ENCODE data around the gene TEX10.
"Not testable (repeated sequence)": the region's sequence is repeated elsewhere in the genome, so short reads cannot be mapped to it uniquely, and the experiment has no call there.

The TEX10 gene

DNA sequence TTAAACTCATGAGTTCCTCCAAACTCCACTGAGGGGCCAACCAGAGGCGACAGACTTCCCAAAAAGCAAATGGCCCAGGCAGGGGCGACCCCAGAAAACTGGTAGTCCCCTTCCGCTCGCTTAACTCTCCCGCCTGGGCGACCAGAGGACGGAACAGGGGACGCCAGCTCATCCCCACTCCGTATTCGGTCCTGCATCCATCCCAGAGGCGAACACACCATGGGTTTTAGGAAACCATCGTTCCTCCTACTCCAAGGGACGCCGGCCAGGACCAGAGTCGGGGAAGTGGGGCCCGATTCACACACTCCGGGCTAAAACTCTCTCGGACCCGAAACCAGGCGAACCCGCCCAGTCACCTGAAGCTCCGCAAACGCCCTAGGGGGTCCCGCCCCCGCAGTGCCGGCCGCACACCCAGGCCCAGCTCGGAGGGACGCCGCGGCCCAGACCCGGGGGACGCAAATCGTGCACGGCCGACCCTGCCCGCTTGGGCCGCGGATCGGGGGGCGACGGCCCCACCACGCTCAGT, 478 bp downstream of the TEX10 start:
- TF ChIP-seq, protein P1, sequence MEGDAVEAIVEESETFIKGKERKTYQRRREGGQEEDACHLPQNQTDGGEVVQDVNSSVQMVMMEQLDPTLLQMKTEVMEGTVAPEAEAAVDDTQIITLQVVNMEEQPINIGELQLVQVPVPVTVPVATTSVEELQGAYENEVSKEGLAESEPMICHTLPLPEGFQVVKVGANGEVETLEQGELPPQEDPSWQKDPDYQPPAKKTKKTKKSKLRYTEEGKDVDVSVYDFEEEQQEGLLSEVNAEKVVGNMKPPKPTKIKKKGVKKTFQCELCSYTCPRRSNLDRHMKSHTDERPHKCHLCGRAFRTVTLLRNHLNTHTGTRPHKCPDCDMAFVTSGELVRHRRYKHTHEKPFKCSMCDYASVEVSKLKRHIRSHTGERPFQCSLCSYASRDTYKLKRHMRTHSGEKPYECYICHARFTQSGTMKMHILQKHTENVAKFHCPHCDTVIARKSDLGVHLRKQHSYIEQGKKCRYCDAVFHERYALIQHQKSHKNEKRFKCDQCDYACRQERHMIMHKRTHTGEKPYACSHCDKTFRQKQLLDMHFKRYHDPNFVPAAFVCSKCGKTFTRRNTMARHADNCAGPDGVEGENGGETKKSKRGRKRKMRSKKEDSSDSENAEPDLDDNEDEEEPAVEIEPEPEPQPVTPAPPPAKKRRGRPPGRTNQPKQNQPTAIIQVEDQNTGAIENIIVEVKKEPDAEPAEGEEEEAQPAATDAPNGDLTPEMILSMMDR (IDR thresholded peaks at IDR 0.05; ENCODE audit: low read depth, low read length, missing control alignments) = no peak
- no peak for DNase-seq (ENCODE audit: low read depth)
- H3K4me3 ChIP-seq (ENCODE audit: low read depth, low read length) = peak overlapping the region; percentile 84
- in situ Hi-C loops (cut with HindIII; ENCODE audit: low sequenced_read_pairs) = no loop called here

DNA sequence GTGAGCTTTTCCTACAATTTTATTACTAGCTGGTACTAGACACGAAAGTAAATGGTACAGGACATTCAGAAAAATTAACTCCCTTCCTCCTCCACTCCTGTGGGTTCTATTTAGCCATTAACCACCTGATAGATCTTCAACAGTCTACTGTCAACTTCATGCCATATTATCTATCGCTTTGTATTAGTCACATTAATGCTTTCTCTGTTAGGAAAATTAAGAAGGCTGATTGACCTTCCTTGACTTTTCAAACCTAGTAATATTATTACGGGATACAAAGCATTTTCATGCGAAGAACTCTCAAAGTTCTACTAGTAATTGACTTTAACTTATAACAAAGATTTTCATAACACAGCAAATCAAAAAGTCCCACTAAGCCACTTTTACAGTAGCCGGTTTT, 1.2 kb downstream of the TEX10 start:
- in situ Hi-C loops (cut with HindIII; ENCODE audit: low sequenced_read_pairs) = no loop called here
- peak overlapping the region; percentile 84 for H3K4me3 ChIP-seq (ENCODE audit: low read depth, low read length)
- TF ChIP-seq, protein P1 (IDR thresholded peaks at IDR 0.05; ENCODE audit: low read depth, low read length, missing control alignments) = no peak

DNA sequence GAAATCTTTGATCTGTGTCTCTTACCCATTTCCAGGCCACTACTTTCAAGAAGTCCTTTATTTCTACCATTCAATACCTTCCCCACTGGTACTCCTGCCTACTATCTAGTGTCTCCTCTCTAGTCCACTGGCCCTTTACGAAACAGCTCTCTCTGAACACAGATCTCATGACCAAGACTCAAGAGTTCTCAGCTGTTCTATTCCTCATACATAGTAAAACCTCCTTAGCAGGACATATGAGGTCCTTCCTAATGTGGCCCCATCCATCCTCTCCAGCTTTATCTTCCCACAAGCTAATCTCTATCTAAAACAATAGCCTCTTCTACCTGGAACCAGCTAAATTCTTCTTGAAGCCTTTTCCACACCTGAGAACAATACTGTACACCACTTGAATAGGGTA, 2.6 kb downstream of the TEX10 start:
- DNase-seq (ENCODE audit: low read depth) = no peak
- in situ Hi-C loops (cut with HindIII; ENCODE audit: low sequenced_read_pairs) = no loop called here
- H3K4me3 ChIP-seq (ENCODE audit: low read depth, low read length) = no peak overlapping the region
- TF ChIP-seq, protein P1 (IDR thresholded peaks at IDR 0.05; ENCODE audit: low read depth, low read length, missing control alignments) = no peak

More for the DNA sequence above, 1.2 kb downstream of the TEX10 start:
- no peak for DNase-seq (ENCODE audit: low read depth)

DNA sequence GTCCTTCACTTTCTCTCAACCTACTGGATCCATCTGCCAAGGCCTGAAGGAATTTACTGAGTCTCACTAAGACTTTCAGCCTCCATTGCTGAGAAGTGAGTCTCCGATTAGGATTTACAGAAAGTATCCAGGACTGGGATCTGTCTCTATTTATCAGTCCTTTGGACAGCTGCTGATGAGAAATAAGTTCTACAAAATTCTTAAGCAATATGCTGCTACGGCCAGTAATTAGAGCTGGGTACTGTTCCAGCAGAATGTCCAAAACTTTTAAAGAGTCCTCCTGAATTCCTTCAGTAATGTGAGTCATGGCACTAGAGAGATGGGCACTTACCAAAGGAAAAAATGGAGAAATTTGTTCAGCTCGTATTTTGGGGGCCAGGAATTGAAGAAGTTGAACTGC, 5.9 kb downstream of the TEX10 start:
- in situ Hi-C loops (cut with HindIII; ENCODE audit: low sequenced_read_pairs) = no loop called here
- no peak overlapping the region for H3K4me3 ChIP-seq (ENCODE audit: low read depth, low read length)
- TF ChIP-seq, protein P1 (IDR thresholded peaks at IDR 0.05; ENCODE audit: low read depth, low read length, missing control alignments) = no peak
- DNase-seq (ENCODE audit: low read depth) = no peak

DNA sequence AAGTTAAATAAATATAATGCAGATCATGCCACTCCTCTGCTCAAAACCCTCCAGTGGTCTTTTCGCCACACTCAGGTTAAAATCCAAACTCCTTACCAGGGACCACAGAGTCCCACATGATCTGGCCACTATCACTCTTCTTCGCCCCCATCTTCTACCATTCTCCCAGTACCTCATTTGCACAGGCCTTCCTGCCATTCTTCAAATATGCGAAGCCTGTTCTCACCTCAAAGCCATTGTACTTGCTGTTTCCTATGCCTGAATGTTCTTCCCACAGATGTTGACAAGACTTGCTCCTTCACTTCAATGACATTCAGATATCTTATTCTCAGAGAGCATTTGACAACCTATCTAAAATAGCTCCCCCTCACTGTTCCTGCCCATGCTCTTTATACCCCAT, 10.9 kb downstream of the TEX10 start:
- in situ Hi-C loops (cut with HindIII; ENCODE audit: low sequenced_read_pairs) = no loop called here
- H3K4me3 ChIP-seq (ENCODE audit: low read depth, low read length) = no peak overlapping the region
- TF ChIP-seq, protein P1 (IDR thresholded peaks at IDR 0.05; ENCODE audit: low read depth, low read length, missing control alignments) = no peak
- no peak for DNase-seq (ENCODE audit: low read depth)

DNA sequence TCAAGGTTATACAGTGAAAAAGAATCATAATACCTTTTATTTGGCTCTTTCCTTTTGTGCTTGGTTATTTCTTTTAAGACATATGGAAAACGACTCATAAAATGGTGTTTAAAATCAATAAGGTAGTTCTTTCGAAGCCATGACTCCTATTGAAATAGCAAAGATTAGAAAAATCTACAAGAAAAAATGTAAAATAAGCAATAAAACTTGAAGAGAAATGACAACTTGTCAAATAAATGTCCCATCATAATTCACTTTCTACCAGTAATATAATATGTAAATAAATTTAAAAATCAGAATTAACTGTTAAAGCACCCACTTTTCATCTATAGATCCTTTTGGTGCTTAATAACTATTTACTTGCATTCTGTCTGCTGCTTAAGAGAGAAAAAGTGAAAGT, 12.5 kb downstream of the TEX10 start:
- no peak for DNase-seq (ENCODE audit: low read depth)
- in situ Hi-C loops (cut with HindIII; ENCODE audit: low sequenced_read_pairs) = no loop called here
- no peak overlapping the region for H3K4me3 ChIP-seq (ENCODE audit: low read depth, low read length)
- TF ChIP-seq, protein P1 (IDR thresholded peaks at IDR 0.05; ENCODE audit: low read depth, low read length, missing control alignments) = no peak

DNA sequence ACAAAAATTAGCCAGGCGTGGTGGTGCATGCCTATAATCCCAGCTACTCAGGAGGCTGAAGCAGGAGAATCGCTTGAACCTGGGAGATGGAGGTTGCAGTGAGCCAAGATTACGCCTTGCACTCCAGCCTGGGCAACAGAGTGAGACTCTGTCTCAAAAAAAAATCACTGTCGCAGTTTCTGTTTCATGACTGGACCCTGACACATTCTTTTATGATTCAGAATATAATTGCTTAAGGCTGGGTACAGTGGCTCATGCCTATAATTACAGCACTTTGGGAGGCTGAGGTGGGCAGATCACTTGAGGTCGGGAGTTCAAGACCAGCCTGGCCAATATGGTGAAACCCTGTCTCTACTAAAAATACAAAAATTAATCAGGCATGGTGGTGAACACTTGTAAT, 14.0 kb downstream of the TEX10 start:
- DNase-seq (ENCODE audit: low read depth); H3K4me3 ChIP-seq (ENCODE audit: low read depth, low read length); in situ Hi-C loops (cut with HindIII; ENCODE audit: low sequenced_read_pairs): not testable (repeated sequence)
